ENCODE results near the gene NBPF4. TPM values are rescaled to one million over a fixed set of nuclear protein-coding genes. Genes with fewer than 3 reads are reported as not detected.
"Not testable (repeated sequence)": the region's sequence is repeated elsewhere in the genome, so short reads cannot be mapped to it uniquely, and the experiment has no call there.

Gene NBPF4
- total RNA-seq, 1 experiment from 2014 or later: not detected

DNA sequence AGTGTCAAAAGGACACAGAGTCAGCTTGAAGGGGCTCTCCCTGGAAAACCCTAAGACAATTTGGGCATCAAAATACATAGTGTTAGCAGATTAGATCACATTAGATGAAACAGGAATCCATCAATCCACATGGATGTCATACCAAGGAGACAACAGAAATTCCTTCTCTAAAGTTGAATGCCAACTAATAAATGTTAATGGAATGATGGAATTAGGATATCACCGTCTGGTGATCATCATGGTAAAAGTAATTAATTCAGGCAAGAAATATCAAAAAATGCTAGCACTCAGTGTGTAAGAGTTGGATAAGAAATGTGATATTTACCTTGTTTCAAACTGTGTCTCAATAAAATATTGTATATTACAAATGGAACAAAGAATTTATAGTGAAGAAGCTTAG, 32.9 kb downstream of the NBPF4 start:
- DNase-seq (ENCODE audit: low read depth): no peak

DNA sequence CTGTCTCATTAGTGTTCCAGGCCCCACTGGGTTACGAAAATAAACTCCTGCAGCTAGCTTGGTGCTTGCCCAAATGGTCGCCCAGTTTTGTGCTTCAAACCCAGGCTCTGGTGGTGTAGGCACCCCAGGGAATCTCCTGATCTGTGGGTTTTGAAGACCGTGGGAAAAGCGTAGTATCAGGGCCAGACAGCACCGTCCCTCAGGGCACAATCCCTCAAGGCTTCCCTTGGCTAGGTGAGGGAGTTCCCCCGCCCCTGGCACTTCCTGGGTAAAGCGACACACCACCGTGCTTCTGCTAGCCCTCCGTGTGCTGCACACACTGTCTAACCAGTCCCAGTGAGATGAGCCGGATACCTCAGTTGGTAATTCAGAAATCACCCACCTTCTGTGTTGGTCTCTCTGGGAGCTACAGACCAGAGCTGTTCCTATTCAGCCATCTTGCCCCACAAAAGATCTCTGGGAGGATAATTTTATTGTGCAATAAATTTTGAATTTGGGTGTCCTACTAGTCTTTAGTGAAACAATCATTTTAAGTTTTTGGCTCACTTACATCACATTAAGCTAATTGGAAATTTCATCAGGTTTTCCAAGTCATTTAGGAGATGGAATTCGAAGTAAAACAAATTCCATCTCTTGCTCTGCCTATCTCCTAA, 34.3 kb downstream of the NBPF4 start:
- peak; percentile 36 for DNase-seq (ENCODE audit: low read depth)

DNA sequence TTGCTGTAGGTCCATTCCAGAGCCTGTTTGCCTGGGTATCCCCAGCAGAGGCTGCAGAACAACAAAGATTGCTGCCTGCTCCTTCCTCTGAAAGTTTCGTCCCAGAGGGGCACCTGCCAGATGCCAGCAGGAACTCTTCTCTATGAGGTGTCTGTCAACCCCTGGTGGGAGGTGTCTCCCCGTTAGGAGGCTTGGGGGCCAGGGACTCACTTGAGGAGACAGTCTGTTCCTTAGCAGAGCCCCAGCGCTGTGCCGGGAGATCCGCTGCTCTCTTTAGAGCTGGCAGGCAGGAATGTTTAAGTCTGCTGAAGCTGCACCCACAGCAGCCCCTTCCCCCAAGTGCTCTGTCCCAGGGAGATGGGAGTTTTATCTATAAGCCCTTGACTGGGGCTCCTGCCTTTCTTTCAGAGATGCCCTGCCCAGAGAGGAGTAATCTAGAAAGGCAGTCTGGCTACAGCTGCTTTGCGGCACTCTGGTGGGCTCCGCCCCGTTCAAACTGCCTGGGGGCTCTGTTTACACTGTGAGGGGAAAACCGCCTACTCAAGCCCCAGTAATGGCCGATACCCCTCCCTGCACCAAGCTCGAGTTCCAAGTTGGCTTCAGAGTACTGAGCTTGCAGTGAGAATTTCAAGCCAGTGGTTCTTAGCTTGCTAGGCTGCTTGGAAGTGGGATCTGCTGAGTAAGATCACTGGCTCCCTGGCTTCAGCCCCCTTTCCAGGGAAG, 35.0 kb downstream of the NBPF4 start:
- DNase-seq (ENCODE audit: low read depth): no peak

DNA sequence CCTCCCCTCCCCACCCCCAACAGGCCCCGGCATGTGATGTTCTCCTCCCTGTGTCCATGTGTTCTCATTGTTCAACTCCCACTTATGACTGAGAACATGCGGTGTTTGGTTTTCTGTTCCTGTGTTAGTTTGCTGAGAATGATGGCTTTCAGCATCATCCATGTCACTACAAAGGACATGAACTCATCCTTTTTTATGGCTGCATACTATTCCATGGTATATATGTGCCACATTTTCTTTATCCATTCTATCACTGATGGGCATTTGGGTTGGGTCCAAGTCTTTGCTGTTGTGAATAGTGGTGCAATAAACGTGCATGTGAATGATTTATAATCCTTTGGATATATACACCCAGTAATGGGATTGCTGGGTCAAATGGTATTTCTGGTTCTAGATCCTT, 40.3 kb downstream of the NBPF4 start:
- DNase-seq (ENCODE audit: low read depth): not testable (repeated sequence)

DNA sequence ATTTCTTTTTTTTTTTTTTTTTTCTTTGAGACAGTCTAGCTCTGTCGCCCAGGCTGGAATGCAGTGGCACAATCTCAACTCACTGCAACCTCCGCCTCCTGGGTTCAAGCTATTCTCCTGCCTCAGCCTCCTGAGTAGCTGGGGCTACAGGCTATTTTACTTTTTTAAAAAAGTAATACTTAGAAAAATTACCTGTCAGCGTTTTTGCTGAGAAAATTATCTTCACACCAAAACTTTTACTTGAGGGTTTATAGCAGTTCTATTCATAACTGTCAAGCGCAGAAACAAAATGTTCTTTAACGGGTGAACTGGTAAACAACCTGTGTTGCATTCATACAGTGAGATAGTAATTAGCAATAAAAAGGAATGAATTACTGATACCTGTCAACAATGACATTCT, 42.2 kb downstream of the NBPF4 start:
- no peak for DNase-seq (ENCODE audit: low read depth)

DNA sequence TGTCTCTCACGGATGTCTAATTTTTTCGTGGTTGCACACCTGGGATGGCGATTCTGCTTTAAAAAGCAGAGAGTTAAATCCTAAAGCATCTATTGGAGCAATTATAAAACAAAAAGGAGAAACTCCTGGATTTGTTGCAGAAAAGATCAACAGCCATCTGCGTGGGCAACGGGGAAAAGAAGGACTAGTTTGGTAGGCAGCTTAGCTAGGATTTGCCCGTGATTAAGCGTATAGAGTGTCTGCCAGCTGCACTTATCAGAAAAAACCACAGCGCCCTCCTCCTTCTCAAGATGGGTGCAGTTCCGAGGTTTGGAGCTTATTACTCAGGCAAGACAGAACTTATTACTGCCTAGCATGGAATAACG, 43.2 kb downstream of the NBPF4 start:
- DNase-seq (ENCODE audit: low read depth): peak; percentile 85

DNA sequence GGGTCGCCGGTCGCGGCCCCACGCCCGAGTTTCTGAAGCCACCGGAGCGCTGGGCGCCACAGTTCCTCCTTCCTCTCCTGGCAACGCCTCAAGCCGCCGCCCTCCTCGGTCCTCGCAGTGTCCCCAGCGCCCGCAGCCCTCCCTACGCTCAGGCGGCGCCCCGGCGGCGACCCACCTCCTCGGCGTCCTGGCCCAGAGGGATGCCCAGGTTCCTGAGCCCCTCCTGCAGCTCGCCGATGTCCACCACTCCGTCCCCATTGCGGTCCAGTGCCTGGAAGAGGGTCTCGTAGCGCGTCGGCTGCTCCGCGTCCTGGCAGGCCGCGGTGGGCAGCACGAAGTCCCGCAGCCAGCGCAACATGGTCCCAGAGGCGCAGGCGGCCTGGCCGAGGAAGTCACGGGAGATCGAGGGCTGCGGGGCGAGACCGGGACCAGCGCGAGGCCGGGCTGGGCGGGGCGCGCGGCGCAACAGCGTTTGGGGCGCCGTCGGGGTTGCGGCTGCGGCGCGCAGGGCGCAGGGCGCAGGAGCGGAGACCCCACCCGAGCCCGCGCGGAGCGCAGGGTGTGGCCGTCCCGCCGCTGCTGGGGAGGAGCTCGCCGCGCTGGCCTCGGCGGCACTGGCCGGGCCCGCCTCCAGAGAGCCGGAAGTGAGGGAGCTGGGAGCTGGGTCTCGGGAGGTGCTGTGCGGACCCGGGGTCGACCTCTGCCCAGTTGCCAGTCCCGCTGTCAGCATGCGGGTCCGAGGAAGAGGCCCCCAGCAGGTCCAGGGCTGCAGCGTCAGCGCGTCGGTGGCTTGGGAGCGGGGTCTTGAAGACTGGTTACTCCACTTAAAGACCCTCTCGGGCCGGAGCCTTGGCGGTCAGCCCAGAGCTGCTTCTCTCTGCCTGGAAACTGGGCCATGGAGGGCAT, 43.8 kb downstream of the NBPF4 start, which contains the start of gene SLC25A24:
Gene SLC25A24, minus strand, starts transcription at position 563 of the 906 bp plus-strand sequence. Its CDS starts 205 bp downstream, at position 358.
- DNase-seq (ENCODE audit: low read depth): peak; percentile 86

DNA sequence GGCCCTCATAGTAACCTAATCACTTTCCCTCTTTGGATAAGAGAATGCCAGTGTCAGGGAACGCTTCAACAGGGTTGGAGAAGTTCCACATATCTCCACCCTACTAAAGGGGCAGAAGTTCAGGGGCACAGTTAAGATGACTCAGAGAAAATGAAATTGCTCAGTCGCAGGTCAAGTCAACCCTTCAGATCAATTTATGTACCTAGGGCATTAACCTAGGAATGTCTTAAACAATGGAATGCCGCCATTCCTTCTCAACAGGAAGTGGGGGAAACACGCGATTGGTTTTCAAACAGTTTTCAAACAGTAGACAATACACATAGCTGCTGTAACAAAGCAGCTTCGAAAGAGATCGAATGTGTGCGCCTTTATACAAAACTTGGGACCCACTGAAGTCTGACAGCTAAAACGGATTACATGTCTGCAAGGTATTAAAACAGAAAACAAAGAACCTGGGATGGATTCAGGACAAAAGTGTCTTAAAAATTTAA, 44.6 kb downstream of the NBPF4 start:
- peak; percentile 73 for DNase-seq (ENCODE audit: low read depth)

DNA sequence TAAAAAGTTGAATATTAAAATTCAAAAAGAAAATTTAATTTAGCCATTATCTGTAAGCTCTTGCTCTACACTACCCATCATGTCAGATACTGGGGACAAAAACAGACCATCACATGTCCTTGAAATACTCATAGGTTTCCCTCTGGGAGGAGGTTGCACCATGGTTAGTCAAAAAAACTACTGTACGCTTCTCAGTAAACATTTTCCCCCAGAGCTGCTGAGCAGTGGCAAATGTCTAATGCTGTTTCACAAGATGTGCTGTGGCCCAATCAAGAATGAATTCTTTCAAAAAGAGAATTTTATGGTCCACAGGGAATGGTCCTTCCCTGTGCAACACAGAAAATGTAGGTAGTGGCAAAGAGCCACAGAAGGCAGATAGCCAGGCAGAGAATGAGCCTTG, 49.8 kb downstream of the NBPF4 start:
- DNase-seq (ENCODE audit: low read depth): no peak

DNA sequence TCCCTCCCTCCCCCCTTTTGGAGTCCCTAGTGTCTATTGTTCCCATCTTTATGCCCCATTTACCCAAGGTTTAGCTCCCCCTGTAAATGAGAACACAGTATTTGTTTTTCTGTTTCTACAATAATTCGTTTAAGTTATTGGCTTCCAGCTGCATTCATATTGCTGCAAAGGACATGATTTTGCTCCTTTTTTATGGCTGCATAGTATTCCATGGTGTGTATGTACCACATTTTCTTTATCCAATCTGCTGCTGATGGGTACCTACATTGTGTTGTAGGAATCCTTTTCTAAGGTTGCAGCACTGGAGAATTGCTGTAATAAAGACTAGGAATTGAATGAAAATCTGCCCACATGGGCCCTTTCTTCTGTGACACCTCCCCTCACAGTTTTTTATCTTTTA, 50.5 kb downstream of the NBPF4 start:
- DNase-seq (ENCODE audit: low read depth): no peak

DNA sequence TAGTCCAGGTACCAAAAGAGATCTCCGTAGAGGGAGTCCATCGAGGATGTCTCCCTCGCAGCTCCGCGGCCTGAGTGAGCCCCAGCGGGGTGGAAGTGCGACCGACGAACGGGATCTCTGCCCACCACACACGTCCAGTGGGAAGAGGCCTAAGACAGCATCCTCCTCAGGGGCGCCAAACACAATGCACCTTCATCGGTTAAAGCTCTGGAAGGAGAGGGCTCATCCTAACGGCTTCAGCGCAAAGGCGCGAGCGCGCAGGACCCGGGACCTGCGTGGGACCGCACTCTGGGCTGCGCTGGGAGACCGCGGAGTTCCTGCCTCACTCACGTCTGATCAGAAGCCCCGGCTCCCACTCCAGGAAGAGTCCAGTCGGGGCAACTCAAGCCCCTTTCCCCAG, 51.3 kb downstream of the NBPF4 start:
- no peak for DNase-seq (ENCODE audit: low read depth)

DNA sequence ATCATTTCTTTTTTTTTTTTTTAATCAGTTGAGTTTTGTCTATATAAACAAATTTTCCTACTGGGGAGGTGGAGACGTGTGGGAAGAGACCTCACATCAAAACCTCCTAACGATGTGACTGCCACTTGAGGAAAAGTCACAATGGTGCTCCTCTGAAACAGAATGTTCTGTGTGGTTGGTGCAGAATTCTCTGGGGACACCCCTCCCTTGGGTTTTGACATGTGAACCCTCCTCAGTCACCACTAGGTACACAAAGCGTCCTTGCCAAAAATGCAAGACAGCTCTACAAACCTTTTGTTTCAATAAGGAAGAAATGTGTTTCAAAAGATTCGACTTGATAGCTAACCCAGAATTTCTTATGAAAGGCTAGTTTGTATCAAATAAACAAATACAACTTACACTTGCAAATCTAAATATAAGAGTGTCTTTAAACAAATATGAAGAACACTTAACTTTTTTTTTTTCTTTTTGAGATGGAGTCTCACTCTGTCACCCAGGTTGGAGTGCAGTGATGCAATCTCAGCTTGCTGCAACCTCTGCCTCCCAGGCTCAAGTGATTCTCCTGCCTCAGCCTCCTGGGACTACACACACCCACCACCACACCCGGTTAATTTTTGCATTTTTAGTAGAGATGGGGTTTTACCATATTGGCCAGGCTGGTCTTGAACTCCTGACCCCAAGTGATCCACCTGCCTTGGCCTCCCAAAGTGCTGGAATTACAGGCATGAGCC, 53.0 kb downstream of the NBPF4 start:
- no peak for DNase-seq (ENCODE audit: low read depth)

DNA sequence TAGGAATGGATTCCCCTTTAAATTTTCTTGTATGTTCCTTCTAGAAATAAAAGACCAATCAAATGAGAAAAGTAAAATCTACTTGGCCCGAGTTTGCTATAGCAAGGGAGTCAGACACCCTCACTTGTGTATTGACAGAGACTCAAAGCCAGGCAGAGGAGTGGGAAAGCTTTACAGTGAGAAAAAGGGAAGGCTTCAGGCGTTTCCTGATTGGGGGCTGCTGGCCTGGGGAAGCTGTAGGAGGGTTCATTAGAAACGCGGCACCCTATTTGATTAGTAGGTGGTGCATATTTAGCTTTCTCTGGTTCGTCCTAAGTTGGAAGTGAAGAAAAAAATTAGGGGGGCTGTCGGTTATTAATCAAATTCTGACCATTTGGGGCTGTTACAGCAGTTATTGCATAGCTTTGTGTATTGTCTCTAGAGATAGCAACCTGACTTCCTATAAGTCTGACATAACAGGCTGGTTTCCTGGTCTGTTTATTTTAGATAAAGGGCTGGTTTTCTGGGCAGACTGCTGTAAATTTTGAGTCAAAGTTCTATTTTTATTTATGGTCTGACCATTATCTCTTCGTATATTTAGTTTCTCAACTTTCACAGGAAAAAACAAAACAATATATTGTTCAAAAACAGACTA, 53.8 kb downstream of the NBPF4 start:
- no peak for DNase-seq (ENCODE audit: low read depth)

DNA sequence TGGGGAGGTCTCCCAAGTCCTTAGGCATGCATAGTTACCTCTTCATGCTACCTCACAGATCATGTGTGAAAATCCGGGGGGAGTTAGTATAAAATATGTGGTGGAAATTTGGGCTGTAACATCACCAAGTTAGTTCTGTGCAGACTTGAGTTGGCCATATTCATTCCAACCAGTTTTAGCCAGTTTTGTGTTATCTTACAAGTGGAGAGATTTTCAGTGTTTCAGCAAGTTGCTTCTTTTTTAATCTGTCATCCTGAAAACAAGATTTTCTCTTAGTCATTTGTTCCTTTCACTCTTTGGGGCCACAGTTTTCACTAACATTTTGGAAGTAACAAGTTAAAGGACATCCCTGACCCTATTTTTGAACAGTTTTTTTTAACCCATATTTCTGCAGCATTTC, 55.1 kb downstream of the NBPF4 start:
- no peak for DNase-seq (ENCODE audit: low read depth)

DNA sequence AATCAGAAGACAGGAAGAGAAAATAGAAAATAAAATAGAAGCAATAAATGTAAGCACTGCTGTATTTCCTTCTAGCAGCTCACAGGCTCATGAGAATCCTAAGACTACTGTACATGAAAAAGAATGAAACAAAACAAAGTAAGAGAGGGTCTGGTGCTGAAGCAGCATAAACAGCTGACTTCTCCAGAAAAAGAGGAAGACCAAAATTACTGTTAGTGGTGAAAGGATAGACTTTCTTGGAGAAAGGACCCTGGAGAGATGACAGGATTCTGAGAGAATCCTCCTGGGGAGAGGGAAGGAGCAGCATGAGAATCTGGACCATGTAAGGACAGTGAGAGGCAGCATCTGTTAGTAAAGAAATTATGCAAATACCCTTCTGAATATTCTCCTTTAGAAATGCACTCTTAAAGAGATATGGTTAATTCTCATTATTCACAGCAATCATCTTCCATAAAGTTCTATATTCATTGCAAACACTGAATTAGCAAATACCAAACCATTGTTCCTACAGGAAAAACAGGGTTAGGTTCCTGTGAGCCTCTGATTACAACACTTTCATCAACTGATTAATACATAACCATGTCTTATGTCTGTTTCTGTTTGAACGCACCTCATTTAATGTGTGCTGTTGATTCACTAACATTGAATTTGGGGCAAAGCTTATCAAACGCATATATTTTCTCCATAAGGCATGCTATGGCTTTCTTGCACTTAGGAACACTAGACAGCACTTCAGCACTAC, 60.7 kb downstream of the NBPF4 start:
- no peak for DNase-seq (ENCODE audit: low read depth)

DNA sequence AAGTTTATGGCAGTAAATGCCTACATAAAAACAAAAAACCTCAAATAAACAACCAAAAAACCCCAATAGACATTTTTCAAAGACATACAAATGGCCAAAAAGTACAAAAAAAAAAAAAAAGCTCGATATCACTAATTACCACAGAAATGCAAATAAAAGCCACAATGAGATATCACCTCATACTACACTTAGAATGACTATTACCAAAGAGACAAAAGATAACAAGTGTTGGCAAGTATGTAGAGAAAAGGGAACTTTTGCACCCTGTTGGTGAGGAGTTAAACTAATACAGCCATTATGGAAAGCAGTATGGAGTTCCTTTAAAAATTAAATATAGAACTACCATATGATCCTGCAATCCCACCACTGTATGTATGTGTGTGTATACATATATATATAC, 64.9 kb downstream of the NBPF4 start:
- DNase-seq (ENCODE audit: low read depth): no peak

Data from M059J (cell line).